Astrocyte of the cerebellum (primary cell): Measurements from ENCODE around the gene SPON1.
"Not testable (repeated sequence)": the region's sequence is repeated elsewhere in the genome, so short reads cannot be mapped to it uniquely, and the experiment has no call there.

Source experiments
- DNase-seq: peaks from one replicate; pipeline ENCODE4 v3.0.0-alpha.2; 2011; ENCODE audit warnings: low read depth
- H3K4me3 ChIP-seq: 2 replicates; pipeline ENCODE4 v1.5.1; 2011; ENCODE audit warnings: mild to moderate bottlenecking, low read depth, low read length, moderate library complexity
- CTCF ChIP-seq: IDR thresholded peaks from 2 replicates; pipeline ENCODE4 v1.5.1; 2012; ENCODE audit warnings: low read length, low read depth, moderate library complexity, mild to moderate bottlenecking; ENCODE audit errors: missing control alignments
- in situ Hi-C: cut with HindIII; loops from 2 replicates; pipeline ENCODE4 v1.10.0; 2017; ENCODE audit warnings: low sequenced_read_pairs

SPON1 gene

DNA sequence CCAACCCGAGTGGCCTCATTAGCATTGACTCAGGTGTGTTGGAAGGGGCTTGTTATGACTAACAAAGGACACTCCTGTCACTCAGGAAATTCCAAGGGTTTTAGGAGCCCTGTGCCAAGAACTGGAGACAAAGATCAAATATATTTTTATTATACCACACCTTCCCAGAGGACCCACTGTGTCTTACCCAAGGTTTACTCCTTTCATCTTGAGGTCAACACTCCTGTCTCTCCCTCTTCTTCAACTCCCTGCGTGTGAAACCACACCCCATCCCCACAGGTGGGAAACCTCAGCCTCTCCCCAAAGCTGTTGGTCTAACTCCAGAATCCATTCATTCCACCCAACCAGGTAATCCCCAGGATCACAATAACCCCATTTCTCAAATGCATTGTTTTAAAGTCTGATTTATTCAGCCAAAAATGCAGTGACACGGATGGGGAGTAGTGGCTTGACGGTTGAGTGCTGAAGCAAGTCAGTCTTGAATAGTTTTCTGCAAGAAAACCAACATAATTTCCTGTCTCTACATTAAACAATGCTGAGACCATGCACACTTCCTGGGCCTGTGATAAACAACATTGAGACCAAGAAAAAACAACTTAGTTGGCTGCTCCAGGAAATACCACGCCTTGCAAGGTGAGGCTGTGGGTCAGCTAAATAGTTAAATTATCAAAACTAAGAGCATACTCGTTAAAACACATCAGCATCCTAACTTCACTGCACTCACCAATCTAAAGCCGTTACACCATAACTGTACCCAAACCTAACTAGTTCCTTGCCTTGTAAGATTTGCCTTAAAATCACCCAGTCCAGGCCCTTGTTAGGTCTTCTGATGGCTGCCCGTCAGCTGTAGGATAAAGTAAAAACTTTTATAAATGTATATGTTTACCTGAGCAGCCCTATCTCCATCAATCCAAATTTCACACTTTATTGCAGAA is 38.5 kb upstream of the SPON1 start:
- no peak for TF ChIP-seq CTCF
- in situ Hi-C loops = no loop called here
- DNase-seq = no peak
- H3K4me3 ChIP-seq = no peak overlapping the region

DNA sequence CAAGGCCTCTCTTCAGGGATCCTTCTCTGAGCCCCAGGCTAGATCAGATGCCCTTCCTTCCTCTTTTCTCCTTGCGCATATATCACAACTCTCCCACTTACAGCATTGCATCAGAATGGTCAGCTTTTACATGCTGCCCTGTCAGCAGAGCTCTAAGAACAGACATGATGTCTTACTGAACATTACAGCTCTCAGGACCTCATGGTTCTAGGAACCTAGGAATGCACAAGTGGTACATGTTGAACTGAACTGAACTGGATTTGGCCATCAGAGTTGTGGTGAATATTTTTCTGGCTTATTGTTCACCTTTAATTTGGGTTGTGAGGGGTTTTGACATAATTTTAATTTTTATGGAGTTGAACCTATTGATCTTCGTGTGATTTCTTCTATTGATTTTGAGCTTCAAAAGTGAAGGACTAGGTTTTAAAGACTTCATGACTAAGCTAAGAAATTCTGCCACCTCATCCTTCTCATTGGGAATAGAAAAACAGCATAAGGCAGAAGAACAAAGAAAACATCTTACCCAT is 37.7 kb upstream of the SPON1 start:
- in situ Hi-C loops = no loop called here
- TF ChIP-seq CTCF = no peak
- H3K4me3 ChIP-seq = no peak overlapping the region
- DNase-seq = no peak

DNA sequence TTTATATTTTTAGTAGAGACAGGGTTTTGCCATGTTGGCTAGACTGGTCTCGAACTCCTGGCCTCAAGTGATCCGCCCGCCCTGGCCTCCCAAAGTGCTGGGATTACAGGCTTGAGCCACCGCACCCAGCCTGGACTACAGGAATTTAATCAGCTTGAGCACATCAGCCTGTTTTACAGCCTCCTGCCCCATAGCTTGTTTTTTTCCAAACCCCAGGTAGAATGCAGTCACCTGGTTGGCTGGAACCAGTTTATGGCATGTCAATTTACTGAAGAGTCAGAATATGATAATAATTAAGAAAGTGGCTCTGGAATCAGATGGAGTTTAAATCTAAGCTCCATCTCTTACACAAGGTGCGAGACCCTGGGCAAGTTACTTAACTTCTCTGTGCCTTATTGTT is 36.2 kb upstream of the SPON1 start:
- in situ Hi-C loops, H3K4me3 ChIP-seq, DNase-seq: not testable (repeated sequence)

- H3K4me3 ChIP-seq = no peak overlapping the region
- TF ChIP-seq CTCF = no peak
- DNase-seq = no peak
- in situ Hi-C loops = no loop called here
Observed at GRCh38 chr11:13926981-13927380, 35.5 kb upstream of the SPON1 start.

DNA sequence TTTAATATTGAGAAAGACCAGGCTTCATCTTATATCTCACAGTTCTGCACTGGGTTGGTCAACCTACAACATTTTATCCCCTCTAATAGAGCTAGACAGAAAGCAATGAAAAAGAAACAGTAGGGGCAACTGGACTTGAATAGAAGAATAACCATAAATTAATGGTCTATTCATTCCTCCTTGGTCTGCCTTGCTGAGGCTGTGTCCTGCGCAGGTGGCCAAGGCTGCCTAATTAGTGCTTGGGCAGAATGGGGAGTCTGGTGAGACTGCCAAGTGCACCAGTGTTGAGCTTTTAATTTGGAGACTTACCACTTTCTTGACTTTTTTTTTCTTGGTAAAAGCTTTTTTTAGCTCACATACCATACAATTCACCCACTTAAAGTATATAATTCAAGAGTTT is 35.0 kb upstream of the SPON1 start:
- in situ Hi-C loops = no loop called here
- H3K4me3 ChIP-seq = no peak overlapping the region
- no peak for TF ChIP-seq CTCF
- no peak for DNase-seq

- in situ Hi-C loops = no loop called here
- TF ChIP-seq CTCF = no peak
- no peak overlapping the region for H3K4me3 ChIP-seq
- DNase-seq = no peak
Observed at GRCh38 chr11:13928566-13929251, 33.8 kb upstream of the SPON1 start.
